ENCODE measurements around the gene IGF2. TPM values are rescaled to one million over a fixed set of nuclear protein-coding genes. Genes with fewer than 3 reads are reported as not detected.

The IGF2 gene
- total and polyA plus RNA-seq, 2 donors (not counting 3 experiments of a cell fraction or from before 2014, with no cell fraction given): 5.7 to 21.0 TPM

DNA sequence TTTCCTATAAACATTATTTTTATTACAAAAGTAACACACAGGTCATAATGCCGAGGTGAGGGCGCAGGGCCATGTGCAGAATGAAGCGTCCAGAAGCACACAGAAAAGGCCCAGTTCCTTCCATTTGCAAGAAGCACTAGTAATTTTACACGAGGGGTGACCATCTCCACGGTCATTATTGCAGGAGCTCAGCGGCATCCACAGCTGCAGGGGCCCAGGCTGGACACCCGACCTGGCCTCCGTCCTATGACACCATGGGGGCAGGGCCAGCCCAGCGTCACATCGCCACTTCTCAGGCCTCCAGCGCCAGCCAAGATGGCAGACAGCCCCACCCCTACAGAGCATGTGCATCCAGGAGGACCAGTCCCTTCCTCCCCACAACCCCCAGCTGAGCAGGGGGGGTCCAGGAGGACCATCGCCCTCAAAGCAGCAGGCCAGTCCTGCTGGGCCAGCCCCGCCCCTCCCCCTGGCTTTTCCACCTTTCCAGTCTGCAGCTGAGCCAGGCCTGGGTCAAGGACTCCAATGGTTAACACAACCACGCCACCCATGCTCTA is 3.5 kb downstream of the IGF2 start:
- Histone ChIP-seq H3K4me3 (replicated peaks in 1 of 3; ENCODE audit: insufficient read depth in 1 of 3, low read depth in 1 of 3, low read length in 3 of 3) (no peak overlapping the region), H3K4me1 (ENCODE audit: control insufficient read depth, extremely low read depth, insufficient read depth, low read length) (peaks cover 3% of the 10 kb centered on the region), H3K27me3 (ENCODE audit: control insufficient read depth in 2 of 2, insufficient read depth in 2 of 2, low read length in 2 of 2) (peaks cover 5 to 22% of the 10 kb centered on the region in 2 experiments), H3K27ac (ENCODE audit: insufficient read depth, low read depth, low read length) (no peak overlapping the region), H3K9me1 (replicated peaks; ENCODE audit: control insufficient read depth, extremely low read depth, insufficient read depth, low read length) (no peaks in the 10 kb centered on the region), H3K36me3 (ENCODE audit: control insufficient read depth in 2 of 2, extremely low read depth in 1 of 2, insufficient read depth in 2 of 2, low read length in 2 of 2) (no peaks in the 10 kb centered on the region), H4K20me1 (replicated peaks; ENCODE audit: control insufficient read depth, extremely low read depth, insufficient read depth, low read length) (no peaks in the 10 kb centered on the region), H3K4me2 (ENCODE audit: insufficient read depth, low read length) (no peak overlapping the region), H3K9ac (replicated peaks; ENCODE audit: extremely low read depth, insufficient read depth, low read length) (no peak overlapping the region), H2AFZ (ENCODE audit: low read depth, low read length) (no peak overlapping the region), H3K79me2 (ENCODE audit: control insufficient read depth, insufficient read depth, low read length) (no peaks in the 10 kb centered on the region), H3K9me3 (replicated peaks; ENCODE audit: control insufficient read depth, insufficient read depth, low read length) (no peaks in the 10 kb centered on the region)
- DNase-seq (ENCODE audit: low read depth, low spot score) (no peak), FAIRE-seq (no peak)
- ChIA-PET CTCF (interaction anchor here (1.6 to 2.2 kb wide), 4 partner anchors 16 to 99 kb away, joined by 3 to 13 read pairs (median 4); no protein-coding TSS in a partner anchor), POLR2A (no interaction called here)
- intact Hi-C loops (cut with micrococcal nuclease): no loop called here
- TF ChIP-seq, protein P1, sequence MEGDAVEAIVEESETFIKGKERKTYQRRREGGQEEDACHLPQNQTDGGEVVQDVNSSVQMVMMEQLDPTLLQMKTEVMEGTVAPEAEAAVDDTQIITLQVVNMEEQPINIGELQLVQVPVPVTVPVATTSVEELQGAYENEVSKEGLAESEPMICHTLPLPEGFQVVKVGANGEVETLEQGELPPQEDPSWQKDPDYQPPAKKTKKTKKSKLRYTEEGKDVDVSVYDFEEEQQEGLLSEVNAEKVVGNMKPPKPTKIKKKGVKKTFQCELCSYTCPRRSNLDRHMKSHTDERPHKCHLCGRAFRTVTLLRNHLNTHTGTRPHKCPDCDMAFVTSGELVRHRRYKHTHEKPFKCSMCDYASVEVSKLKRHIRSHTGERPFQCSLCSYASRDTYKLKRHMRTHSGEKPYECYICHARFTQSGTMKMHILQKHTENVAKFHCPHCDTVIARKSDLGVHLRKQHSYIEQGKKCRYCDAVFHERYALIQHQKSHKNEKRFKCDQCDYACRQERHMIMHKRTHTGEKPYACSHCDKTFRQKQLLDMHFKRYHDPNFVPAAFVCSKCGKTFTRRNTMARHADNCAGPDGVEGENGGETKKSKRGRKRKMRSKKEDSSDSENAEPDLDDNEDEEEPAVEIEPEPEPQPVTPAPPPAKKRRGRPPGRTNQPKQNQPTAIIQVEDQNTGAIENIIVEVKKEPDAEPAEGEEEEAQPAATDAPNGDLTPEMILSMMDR (IDR thresholded peaks at IDR 0.05; ENCODE audit: extremely low read depth in 1 of 2, insufficient read depth in 1 of 2, low read depth in 1 of 2, low read length in 2 of 2): no peak
- TF ChIP-seq GATA2 (IDR thresholded peaks at IDR 0.05; ENCODE audit: insufficient read depth, insufficient read length, low read depth, low read length): no peak
- TF ChIP-seq EZH2 (IDR thresholded peaks at IDR 0.05; ENCODE audit: borderline replicate concordance, low read depth, low read length, severe bottlenecking): no peak
- TF ChIP-seq, protein P2, sequence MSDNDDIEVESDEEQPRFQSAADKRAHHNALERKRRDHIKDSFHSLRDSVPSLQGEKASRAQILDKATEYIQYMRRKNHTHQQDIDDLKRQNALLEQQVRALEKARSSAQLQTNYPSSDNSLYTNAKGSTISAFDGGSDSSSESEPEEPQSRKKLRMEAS (IDR thresholded peaks at IDR 0.05; ENCODE audit: insufficient read depth, insufficient read length): no peak
- BruUV-seq (replicated peaks): no TSS peak
- dilution Hi-C loops (cut with MboI; ENCODE audit: extremely low pct_ligation_motif_present, low sequenced_read_pairs): no loop called here
